Suppressor macrophage treated with lipopolysaccharide for 4 hours (primary cell): ENCODE data around the gene CDC42EP2.
A peak's percentile ranks its signal among the peaks of the same experiment; 100 is the strongest.

Source experiments
- DNase-seq: peaks from one replicate; pipeline ENCODE4 v3.0.0-alpha.2; 2020

The CDC42EP2 gene, protein sequence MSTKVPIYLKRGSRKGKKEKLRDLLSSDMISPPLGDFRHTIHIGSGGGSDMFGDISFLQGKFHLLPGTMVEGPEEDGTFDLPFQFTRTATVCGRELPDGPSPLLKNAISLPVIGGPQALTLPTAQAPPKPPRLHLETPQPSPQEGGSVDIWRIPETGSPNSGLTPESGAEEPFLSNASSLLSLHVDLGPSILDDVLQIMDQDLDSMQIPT

GRCh38 chr11:65314501-65315203, at the start of gene CDC42EP2:
Gene CDC42EP2, plus strand, starts transcription at chr11:65314866. Its CDS starts 6,033 bp downstream, at chr11:65320899.
- DNase-seq, result peak; percentile 95

DNA sequence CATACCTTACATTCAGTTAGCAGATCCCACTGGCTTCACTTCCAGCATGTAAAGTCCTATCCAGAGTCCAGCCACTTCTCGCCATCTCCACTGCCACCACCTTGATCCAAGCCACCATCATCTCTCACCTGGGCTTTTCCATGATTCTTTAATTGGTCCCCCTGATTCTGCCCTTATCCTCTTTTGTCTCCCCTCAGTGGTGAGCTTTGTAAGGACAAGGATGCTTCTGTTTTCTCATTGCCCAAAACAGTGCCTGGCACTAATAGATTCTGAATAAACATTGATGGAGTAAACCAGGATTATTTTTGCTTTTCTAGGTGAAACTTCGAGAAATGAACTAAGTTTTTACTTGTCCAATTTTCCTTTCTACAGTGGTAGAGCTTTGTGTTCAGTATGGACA, 48.5 kb upstream of the CDC42EP2 start:
- no peak for DNase-seq

DNA sequence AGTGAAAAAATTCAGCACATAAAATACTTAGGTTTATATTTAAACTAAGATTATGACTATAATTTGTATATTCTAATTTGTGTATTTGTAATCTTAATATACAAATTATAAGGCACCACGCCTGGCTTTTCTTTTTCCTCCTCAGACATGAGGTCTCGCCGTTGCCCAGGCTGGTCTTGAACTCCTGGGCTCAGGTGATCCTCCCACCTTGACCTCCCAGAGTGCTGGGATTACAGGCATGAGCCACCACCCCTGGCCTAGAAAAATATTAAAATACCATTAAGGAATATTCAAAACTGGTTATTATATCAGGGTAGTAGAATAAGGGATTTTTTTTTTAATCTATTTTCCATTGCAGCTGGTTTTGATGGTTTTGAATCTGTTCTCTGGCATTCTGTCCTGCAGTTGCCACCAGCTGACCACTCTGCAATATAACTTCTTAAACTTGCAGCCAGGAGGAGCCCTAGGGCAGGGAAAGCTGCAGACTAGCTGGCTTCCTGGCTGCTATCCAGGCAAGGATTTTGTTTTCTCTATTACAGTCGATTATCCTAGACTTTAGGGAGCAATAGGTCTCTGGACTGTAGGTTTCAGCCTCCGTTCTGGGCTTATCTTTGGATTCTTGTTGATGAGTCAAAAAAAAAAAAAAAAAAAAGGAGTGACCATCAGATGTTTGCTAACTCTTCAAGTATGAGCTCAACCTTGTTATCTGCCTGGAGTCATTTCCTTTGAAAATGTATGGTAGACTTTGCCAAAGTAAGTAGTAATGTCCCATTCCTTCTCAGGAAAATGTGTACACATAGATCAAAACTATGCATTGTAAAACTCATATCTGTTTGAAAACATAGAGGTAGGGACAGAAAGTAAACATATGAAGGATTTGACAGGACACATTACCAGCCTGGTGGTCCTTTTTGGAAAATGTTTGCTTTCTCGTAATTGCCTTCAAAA, 39.7 kb upstream of the CDC42EP2 start:
- peak; percentile 82 for DNase-seq

DNA sequence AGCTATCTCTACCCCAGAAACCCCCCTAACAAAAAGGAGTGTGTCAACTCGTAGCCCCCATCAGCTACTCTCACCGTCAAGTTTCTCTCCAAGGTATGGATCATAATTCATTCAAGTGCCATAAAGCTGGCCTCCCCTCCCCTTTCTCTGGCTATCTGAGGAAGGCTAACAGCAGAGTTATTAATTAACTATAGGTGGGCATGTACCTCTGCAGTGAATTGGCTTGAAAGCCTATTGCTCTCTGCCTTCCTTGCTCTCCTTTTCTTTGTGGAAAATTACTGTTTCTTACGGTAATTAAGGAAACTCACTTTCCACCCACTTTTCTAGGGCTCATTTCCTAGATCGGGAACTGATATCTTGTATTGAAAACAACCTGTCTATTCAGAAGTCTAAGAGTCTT, 38.8 kb upstream of the CDC42EP2 start:
- no peak for DNase-seq

DNA sequence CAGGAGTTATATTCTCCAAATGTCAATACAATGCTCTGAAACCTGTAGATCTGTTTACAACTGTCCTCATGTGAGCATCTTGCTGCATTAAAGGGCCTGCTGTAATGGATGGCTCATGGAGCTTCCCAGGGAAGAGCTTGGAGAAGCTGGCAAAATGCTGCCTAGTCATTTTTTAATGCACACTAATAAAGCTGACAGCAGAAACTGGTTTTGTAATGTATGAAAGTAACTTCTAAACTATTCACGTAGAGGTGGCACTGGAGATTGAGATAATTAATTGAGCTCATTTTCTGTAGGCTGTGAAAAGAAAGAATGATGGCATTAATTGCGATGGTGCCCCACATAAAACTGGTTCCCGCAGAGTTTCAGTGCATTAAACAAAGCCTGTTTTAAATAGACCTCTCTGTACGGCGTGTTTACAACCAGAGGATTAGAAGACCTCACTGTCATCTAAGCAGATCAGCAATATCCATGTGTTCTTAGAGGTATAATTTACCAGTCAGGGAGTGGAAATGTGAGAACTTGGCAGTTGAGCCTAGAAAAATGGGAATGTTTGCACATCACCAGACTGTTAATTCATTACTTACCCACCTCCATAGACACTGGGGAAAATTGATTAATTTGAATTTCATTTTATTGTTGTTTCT, 36.9 kb upstream of the CDC42EP2 start:
- no peak for DNase-seq

DNA sequence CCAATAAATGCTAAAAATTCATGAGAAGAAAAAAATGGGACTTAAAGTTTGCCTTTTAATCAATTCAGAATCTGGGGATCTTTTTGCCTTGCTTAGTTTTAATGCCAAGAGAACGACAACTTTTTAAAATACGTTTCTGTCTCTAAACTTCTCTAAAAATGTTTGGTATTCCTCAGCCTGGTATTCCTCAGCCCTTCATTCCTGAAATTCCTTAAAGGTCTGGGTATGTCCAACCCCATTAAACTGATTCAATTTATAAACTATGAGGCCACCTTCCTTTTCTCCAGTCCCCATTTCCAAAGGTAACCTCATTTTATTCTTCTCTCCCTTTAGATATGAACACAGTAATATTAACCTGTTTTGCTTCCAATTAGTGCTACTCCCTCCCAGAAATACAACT, 36.3 kb upstream of the CDC42EP2 start:
- no peak for DNase-seq

- no peak for DNase-seq
Observed at GRCh38 chr11:65279279-65279678, 35.4 kb upstream of the CDC42EP2 start.

DNA sequence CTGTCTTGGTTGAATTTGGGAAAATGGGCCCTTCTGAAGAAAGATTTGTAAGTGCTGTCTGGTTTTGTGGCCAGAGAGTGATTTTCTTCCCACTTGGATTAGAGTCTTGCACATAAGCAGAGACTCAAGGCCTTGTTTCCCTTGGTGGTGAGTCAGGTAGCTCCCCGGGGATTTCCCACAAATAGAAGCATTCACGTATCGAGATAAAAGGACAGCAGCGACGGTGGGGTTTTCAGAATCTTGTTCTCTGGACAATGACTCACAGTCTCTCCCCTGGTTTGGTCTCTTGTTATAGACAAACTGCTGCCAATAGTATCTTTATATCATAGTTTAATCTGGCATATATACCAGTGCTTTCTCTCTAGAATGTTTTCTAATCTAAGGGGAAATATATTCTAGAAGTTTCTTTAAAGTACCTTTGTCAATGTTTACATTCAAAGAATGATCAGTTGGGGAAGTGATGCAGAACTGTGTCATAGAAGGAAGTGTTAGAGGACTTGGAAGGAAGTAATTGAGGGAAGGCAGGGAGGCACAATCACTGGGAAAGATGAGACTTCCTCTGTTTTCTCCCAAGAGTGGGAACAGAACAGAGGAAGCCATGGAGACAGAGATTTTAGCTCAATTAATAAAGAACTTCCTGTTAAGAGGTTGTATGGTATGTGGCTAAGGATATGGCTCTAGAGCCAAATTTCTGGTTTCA, 34.8 kb upstream of the CDC42EP2 start:
- DNase-seq, result peak; percentile 83

- DNase-seq, result no peak
Observed at GRCh38 chr11:65280646-65281045, 34.0 kb upstream of the CDC42EP2 start.

DNA sequence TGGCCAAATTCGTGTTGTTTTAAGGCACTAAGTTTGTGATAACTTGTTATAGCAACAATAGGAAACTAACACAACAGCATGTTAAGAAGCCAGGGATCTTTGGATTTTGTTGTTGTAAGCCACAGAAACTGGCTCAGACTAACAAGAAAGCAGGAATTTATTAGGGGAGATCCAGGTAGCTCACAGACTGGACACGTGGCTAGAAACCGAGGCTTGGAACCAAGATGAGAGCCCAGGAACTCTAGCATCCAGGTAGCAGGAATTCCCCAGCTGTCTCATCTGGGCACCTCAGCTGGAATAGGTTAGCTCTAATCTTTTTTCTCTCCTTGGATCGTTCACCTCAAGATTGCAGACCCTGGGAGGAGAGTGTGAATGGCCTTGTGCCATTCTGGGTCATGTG, 28.0 kb upstream of the CDC42EP2 start:
- no peak for DNase-seq

DNA sequence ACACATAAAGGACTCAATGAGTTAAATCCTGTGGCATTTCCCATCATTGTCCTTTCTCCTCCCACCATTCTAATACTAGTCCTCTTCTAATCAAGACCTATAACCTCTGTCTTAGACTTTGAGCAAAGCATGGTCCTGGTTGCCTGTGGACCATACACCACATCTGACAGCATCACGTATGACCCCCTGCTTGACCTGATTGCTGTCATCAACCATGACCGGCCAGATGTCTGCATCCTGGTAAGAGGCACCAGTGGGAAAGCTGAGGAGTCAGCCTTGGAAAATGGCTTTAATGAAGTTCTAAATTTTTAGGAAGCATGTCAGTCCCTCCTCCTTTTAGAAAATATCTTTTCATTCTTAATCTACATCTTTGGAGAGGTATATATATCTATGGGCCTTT, 27.1 kb upstream of the CDC42EP2 start:
- no peak for DNase-seq

GRCh38 chr11:65288706-65289536, 25.7 kb upstream of the CDC42EP2 start:
- DNase-seq, result no peak

- peak; percentile 100 for DNase-seq
Observed at GRCh38 chr11:65290448-65291165, 24.1 kb upstream of the CDC42EP2 start.

GRCh38 chr11:65291613-65292012, 23.1 kb upstream of the CDC42EP2 start:
- DNase-seq, result peak; percentile 80

DNA sequence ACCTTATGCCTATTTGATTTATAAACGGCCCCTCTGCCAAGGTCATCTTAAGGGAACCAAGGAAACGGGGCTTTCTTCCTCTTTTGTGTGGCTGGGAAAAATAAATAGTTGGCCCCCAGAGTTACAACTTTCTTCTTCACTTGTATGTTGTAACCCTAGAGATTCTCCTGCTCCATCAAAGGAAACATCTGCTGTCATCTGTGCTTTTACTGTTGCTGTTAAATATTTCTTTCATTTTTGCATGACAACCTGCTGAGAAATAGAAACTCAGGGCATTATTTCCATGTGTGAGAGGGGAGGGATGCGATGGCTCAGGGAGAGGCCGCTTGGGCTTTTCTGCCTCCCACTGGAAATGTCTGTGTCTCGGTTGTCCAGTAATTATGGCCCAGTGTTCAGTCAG, 21.8 kb upstream of the CDC42EP2 start:
- peak; percentile 84 for DNase-seq

DNA sequence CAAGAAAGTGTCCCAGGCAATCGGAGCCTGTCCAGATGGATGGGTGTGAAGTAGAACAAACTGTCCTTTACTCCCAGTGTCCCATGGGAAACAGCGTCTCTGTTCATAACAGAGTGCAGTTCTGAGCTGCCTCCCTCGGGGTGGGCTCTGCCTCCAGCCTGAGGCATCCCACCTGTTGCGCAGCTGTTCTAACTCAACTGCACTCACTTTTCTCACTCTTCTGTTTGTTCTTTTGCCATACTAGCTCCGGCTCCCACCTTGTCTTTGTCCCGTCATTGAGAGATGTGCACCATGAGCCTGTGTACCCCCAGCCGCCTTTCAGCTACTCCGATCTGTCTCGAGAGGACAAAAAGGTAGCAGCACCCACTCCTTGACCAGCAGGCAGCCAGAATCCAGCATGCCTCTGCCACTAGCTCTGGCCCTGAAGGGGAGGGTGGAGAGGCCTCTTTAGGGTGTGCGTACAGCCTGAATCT, 20.7 kb upstream of the CDC42EP2 start:
- DNase-seq, result no peak

DNA sequence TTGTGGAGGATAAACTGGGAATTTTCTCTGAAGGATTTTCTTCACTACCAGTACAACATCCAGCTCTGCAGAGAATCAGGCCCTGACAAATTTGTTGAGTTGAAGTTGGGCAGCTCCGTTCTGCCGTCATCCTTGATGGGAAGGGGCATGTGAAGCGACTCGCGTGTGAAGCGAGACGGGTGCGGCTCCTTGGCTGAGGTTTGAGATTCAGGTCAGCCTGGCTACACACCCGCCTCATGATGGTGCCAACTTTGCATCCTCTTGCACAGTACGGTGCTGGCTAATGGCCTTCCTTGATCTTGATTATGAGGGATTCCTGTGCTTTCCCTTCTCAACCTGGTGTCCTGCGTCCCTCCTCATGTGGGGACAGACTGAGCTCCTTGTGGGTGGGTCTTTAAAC, 19.7 kb upstream of the CDC42EP2 start:
- no peak for DNase-seq

- DNase-seq, result no peak
Observed at GRCh38 chr11:65295571-65296341, 18.9 kb upstream of the CDC42EP2 start.

- DNase-seq, result no peak
Observed at GRCh38 chr11:65297026-65297672, 17.5 kb upstream of the CDC42EP2 start.
